Left ventricle myocardium inferior (tissue), 1 donor: ENCODE data around the gene JCAD. TPM values are rescaled to one million over a fixed set of nuclear protein-coding genes. Genes with fewer than 3 reads are reported as not detected.

Experiments
- DNase-seq: peaks from one replicate; pipeline ENCODE4 v3.0.0-alpha.2; 2020
- H3K27ac ChIP-seq: fragments of 200-600 bp; replicated peaks from 2 replicates; pipeline ENCODE4 v1.8.0; 2021
- H3K27me3 ChIP-seq: fragments of 200-600 bp; 2 replicates; pipeline ENCODE4 v1.8.0; 2021; ENCODE audit warnings: low read depth
- H3K36me3 ChIP-seq: fragments of 200-600 bp; 2 replicates; pipeline ENCODE4 v1.8.0; 2021
- H3K4me1 ChIP-seq: fragments of 200-600 bp; 2 replicates; pipeline ENCODE4 v1.8.0; 2021
- H3K4me3 ChIP-seq: fragments of 200-600 bp; 2 replicates; pipeline ENCODE4 v1.8.0; 2021; ENCODE audit warnings: mild to moderate bottlenecking, moderate library complexity
- H3K9me3 ChIP-seq: fragments of 200-600 bp; replicated peaks from 2 replicates; pipeline ENCODE4 v1.8.0; 2021
- intact Hi-C: fragments of 100-400 bp; cut with micrococcal nuclease; formaldehyde crosslinking; loops from one replicate; pipeline ENCODE4 v1.11.0; 2022
- total RNA-seq: library from RNA; stranded (reverse); fragmentation: NEBNext Ultra II Directional; extraction: Animal tissue kit (Norgen Biotek cat#: 25700); gene quantifications from one replicate; pipeline ENCODE4 v1.2.1, GENCODE V29; 2021
- TF ChIP-seq, protein P1 (sequence below): fragments of 200-600 bp; IDR thresholded peaks from 2 replicates; pipeline ENCODE4 v1.8.0; 2021; ENCODE audit warnings: antibody characterized with exemption, mild to moderate bottlenecking, borderline replicate concordance
- donor health status: DM: no; HTN: yes; CAD: no; lungs with severe emphysema.

The JCAD gene
- total RNA-seq, 1 donor from 2014 or later, result 23.5 TPM

DNA sequence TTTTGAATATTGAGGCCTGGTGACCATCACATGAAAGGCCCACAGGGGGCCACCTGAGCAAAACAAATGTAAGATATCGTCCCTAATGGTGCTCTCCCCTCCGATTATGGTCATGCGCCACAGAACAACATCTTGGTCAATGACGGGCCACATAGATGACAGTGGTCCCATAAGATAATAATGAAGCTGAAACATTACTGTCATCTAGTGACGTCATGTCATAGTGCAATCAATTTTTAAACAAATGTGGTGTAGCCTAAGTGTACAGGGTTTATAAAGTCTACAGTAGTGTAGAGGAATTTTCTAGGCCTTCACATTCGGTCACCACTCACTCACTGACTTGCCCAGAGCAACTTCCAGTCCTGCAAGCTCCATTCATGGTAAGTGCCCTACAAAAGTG is 36.8 kb downstream of the JCAD start:
- H3K36me3 ChIP-seq, result peaks cover 9% of the 10 kb centered on the region
- no peak overlapping the region for H3K27ac ChIP-seq
- H3K27me3 ChIP-seq, result no peaks in the 10 kb centered on the region
- H3K4me1 ChIP-seq, result peaks cover 30% of the 10 kb centered on the region
- intact Hi-C loops, result no loop called here
- no peak for DNase-seq
- no peaks in the 10 kb centered on the region for H3K9me3 ChIP-seq
- H3K4me3 ChIP-seq, result no peak overlapping the region
- TF ChIP-seq, protein P1, sequence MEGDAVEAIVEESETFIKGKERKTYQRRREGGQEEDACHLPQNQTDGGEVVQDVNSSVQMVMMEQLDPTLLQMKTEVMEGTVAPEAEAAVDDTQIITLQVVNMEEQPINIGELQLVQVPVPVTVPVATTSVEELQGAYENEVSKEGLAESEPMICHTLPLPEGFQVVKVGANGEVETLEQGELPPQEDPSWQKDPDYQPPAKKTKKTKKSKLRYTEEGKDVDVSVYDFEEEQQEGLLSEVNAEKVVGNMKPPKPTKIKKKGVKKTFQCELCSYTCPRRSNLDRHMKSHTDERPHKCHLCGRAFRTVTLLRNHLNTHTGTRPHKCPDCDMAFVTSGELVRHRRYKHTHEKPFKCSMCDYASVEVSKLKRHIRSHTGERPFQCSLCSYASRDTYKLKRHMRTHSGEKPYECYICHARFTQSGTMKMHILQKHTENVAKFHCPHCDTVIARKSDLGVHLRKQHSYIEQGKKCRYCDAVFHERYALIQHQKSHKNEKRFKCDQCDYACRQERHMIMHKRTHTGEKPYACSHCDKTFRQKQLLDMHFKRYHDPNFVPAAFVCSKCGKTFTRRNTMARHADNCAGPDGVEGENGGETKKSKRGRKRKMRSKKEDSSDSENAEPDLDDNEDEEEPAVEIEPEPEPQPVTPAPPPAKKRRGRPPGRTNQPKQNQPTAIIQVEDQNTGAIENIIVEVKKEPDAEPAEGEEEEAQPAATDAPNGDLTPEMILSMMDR, result peak; percentile 12

DNA sequence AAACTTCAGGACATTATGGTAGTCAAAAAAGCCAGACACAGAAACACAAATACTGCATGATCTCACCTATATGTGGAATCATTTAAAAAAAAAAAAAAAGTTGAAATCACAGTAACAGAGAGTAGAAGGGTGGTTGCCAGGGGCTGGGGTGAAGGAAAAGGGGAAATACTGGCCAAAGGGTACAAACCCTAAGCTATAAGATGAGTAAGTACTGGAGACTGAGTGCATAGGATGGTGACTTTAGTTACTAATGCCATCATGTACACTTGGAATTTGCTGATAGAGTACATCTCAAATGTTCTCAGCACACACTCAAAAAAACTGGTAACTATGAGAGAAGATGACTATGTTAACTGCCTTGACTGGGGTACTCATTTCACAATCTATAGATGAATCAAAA is 39.9 kb downstream of the JCAD start:
- no peak overlapping the region for H3K4me3 ChIP-seq
- TF ChIP-seq, protein P1, result no peak
- no peaks in the 10 kb centered on the region for H3K9me3 ChIP-seq
- no peak overlapping the region for H3K27ac ChIP-seq
- intact Hi-C loops, result no loop called here
- no peaks in the 10 kb centered on the region for H3K27me3 ChIP-seq
- peaks cover 18% of the 10 kb centered on the region for H3K4me1 ChIP-seq
- DNase-seq, result no peak
- peaks cover 8% of the 10 kb centered on the region for H3K36me3 ChIP-seq

DNA sequence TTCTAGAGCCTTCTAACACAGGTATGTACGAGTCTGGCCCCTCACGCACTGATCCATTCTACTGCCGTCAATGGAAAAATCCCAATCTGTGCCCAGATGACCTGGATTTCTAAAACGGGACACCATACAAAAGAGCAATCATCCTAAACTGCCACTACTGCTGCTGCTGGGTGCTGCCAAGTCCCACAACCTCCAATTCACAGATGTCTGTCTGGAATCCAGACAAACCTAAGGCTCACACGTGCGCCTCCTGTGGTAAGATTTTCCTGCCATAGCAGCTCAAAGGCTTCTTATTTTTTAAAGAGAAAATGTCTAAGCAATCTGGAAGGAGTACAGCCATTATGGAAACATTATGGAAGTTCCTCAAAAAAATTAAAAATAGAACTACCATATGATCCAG is 40.9 kb downstream of the JCAD start:
- Histone ChIP-seq H3K36me3 (peaks cover 8% of the 10 kb centered on the region), H3K4me1 (peaks cover 26% of the 10 kb centered on the region), H3K27ac (no peak overlapping the region), H3K4me3 (no peak overlapping the region), H3K27me3 (no peaks in the 10 kb centered on the region), H3K9me3 (no peaks in the 10 kb centered on the region)
- TF ChIP-seq, protein P1, result no peak
- no peak for DNase-seq
- intact Hi-C loops, result no loop called here

DNA sequence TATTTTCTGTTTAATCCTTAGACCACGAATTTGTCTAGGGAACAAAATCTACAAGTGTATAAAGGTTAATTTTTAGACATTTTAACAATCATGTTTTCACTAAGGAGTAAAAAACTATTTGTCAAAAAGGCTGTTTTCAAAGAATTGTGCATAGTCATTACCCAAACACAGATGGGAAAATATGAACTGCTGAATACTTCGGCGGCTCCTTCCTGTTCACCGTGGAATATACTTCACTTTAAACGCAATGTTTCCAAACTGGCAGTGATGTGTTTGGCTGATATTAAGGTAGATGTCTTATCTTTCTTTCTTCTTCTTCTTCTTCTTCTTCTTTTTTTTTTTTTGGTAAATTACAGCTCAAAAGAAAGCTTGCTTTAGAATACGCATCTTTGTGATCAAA is 41.4 kb downstream of the JCAD start:
- H3K27me3 ChIP-seq, result no peaks in the 10 kb centered on the region
- peaks cover 31% of the 10 kb centered on the region for H3K4me1 ChIP-seq
- H3K27ac ChIP-seq, result no peak overlapping the region
- intact Hi-C loops, result no loop called here
- DNase-seq, result no peak
- no peaks in the 10 kb centered on the region for H3K9me3 ChIP-seq
- no peak overlapping the region for H3K4me3 ChIP-seq
- peaks cover 5% of the 10 kb centered on the region for H3K36me3 ChIP-seq
- TF ChIP-seq, protein P1, result no peak

DNA sequence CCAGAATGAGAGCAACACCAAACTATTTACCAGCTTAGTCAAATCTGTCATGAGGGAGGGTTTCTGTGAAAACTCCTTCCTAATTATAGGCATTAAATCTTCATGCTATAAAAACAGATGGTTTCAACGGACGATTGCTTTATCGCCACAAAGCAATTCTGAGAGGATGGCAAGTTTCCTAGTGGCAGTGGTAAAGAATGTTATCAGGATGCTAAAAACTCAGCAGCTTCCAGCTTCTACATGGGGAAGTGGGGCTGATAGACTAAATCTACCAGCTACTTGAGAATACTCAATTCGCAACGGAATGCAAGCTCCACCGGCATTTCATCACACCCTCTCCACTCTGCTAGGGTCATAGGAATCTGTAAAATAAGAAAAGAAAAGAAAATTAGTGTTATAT is 41.8 kb downstream of the JCAD start:
- Histone ChIP-seq H3K4me3 (no peak overlapping the region), H3K9me3 (no peaks in the 10 kb centered on the region), H3K27ac (no peak overlapping the region), H3K36me3 (peaks cover 5% of the 10 kb centered on the region), H3K27me3 (no peaks in the 10 kb centered on the region), H3K4me1 (peaks cover 35% of the 10 kb centered on the region)
- TF ChIP-seq, protein P1, result no peak
- DNase-seq, result no peak
- intact Hi-C loops, result no loop called here

DNA sequence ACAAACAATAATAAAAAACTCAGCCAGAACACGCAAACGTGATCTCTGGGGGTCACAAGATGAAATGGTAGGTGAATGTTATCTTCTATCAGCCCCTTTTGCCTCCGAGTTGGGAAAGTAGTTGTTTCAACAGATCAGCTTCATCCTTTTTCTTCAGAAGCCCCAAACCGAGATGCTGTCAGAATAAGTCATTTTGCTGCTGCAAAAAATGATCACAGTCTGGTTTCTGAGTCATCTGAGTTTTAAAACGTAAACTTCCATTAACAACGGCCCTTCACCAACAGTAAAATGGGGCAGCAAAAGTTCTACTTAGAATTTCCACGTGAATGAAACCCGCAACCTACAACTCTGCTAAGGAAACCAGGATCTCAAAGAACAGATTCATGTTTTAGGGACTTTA is 44.9 kb downstream of the JCAD start:
- H3K4me1 ChIP-seq, result peaks cover 42% of the 10 kb centered on the region
- no peak overlapping the region for H3K27ac ChIP-seq
- no peak overlapping the region for H3K4me3 ChIP-seq
- no peak for DNase-seq
- H3K9me3 ChIP-seq, result no peaks in the 10 kb centered on the region
- intact Hi-C loops, result no loop called here
- H3K27me3 ChIP-seq, result no peaks in the 10 kb centered on the region
- TF ChIP-seq, protein P1, result no peak
- H3K36me3 ChIP-seq, result peaks cover 5% of the 10 kb centered on the region
